IPS-18c (cell line): ENCODE data around the gene MRTFA.
"Not testable (repeated sequence)": the region's sequence is repeated elsewhere in the genome, so short reads cannot be mapped to it uniquely, and the experiment has no call there.

Experiments
- H3K4me3 ChIP-seq: 2 replicates; pipeline ENCODE4 v1.7.0; 2013; ENCODE audit warnings: low read depth, mild to moderate bottlenecking, low read length, moderate library complexity; ENCODE audit not compliant: insufficient read depth
- H3K9me3 ChIP-seq: one replicate; pipeline ENCODE4 v1.6.1; 2013; ENCODE audit warnings: mild to moderate bottlenecking, low read length, moderate library complexity; ENCODE audit not compliant: control insufficient read depth, insufficient read depth

MRTFA gene

DNA sequence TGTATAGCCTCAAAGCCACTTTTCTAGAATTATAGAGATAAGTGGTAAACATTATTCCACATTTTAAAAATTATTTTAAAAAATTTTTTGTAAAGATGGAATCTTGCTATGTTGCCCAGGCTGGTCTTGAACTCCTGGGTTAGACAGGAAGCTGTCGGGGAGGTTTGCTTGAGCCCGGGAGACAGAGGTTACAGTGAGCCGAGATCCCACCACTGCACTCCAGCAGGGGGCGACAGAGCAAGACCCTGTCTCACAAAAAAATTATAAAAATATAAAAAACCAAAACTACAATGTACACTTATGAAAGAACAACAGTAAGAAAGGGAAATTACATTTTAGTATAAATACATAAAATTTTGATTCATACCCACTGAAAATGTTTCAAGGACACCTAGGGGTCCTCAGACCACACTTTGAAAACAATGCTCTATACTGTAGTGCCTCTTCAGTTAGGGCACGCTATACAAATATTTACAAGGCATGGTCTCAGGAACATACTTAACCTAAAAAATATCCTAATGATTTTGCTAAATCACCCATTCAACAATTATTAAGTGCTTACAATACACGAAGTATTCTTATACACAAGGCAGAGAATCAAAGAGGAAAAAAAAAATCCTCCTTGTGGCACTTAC lies 111.2 kb downstream of the MRTFA start:
- H3K4me3 ChIP-seq = no peak overlapping the region
- no peaks in the 10 kb centered on the region for H3K9me3 ChIP-seq

DNA sequence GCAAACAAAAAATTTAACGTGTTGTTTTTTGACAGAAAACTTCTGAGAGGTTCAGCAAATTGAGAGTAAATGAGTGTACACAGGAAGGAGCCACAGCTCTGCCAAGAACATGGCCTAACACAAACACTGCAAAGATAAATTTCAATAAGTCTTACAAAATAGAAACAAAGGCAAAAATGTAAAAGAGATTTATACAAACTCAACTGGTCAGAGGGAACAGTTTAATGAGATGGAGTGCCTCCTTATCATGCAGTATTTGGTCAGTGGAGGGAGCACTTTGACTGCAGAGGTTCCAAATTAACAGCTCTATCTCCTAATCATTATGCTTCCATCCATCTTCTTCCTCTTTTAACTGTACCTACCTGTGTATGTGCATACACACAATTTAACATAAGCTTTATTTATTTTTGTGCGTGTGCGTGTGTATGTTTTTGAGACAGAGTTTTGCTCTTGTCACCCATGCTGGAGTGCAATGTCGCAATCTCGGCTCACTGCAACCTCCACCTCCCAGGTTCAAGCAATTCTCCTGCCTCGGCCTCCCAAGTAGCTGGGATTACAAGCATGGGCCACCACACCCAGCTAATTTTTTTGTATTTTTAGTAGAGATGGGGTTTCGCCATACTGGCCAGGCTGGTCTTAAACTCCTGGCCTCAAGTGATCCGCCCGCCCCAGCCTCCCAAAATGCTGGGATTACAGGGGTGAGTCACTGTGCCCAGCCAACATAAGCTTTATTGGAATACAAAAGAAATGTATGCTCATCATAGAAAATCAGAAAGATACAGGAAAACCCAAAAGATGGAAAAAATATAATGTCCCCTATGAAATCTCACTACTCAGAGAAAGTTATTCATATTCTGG lies 111.9 kb downstream of the MRTFA start:
- no peaks in the 10 kb centered on the region for H3K9me3 ChIP-seq
- H3K4me3 ChIP-seq = no peak overlapping the region

DNA sequence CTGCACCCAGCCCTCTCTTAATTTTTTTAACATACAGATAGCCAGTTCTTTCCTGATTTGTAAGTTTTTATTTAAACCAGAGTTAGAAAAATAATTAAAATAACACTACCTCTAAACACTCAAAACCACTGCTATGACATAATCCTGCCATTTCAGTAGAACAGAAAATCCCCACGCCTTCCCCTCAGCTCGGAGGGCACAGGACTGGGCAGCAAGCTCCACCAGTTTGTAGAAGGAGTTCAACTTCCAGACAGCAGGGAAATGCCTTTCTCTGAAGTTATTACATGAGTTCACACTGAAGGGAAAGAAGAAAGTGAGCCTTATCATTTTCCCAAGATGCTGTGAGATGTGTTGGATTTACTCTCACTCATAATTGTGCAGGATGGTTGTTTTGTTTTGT lies 114.4 kb downstream of the MRTFA start:
- Histone ChIP-seq H3K4me3 (no peak overlapping the region), H3K9me3 (no peaks in the 10 kb centered on the region)

DNA sequence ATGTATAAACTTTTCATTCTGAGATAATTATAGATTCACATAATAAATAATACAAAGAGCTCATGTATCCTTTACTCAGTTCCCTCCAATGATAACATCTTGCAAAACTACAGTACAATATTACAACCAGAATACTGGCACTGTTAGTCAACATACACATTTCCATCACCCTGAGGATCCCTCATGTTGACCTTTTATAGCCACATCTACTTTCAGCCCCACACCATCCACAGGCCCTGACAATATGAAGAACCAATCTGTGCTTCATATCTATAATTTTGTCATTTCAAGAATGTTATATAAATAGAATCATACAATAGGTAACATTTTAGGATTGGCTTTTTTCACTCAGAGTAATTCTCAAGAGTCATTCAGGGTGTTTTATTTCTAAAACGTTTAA lies 115.5 kb downstream of the MRTFA start:
- H3K4me3 ChIP-seq = no peak overlapping the region
- H3K9me3 ChIP-seq = no peaks in the 10 kb centered on the region

DNA sequence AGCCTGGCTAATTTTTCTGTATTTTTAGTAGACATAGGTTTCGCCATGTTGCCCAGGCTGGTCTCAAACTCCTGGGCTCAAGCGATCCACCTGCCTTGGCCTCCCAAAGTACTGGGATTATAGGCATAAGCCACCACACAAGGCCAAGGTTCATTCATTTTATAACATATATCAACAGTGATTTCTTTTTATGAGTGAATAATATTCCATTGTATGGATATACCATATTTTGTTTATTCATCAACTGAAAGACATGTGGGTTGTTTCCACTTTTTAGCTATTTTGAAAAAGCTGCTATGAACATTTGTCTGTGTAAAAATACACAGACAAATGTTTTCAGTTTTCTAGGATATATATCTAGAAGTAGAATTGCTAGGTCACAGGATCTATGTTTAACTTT lies 116.0 kb downstream of the MRTFA start:
- no peaks in the 10 kb centered on the region for H3K9me3 ChIP-seq
- H3K4me3 ChIP-seq = no peak overlapping the region

DNA sequence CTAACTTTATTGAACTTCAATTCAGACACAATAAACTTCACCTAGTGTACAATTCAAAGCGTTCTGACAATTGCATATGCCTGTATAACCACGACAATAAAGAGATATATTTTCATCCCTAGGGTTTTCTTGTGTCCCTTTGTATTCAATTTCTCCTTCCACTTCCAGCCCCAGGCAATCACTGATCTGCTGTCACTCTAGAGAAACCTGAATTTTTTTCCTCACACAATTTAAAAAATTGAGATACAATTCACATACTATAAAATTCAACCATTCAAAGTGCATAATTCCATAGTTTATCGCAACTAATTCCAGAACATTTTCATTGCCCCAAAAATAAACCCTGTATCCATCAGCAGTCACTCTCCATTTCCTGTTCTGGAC lies 116.6 kb downstream of the MRTFA start:
- Histone ChIP-seq H3K9me3 (no peaks in the 10 kb centered on the region), H3K4me3 (no peak overlapping the region)

DNA sequence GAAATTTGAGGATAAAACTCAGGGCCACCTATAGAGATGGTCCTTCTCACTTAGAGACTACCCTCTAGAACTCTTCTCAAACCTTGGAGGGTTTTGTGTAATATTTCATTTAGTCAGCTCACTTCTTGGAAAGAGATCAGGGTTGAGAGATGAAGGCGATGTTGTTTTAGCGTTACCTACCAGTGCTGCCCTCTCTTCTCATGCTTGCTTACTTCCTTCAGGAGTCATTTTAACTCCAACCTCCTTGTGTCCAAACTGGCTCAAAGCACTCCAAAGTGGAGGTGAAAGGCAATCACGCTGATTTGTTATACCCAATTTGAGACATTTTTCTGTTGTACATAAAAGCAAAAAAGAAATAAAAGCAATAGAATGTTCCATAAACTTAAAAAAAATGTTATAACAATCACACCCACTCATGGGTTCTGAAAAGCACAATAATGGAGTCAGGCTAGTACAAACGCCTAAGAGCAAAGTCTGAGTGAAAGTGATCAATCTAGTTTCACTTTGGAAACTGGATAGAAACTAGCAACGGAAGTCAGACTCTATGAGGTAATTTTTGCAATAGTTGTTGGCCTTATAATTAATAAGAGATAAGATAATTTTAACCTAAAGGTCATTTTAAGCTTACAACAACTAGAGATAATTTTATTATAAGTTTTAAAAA lies 117.1 kb downstream of the MRTFA start:
- H3K4me3 ChIP-seq = no peak overlapping the region

DNA sequence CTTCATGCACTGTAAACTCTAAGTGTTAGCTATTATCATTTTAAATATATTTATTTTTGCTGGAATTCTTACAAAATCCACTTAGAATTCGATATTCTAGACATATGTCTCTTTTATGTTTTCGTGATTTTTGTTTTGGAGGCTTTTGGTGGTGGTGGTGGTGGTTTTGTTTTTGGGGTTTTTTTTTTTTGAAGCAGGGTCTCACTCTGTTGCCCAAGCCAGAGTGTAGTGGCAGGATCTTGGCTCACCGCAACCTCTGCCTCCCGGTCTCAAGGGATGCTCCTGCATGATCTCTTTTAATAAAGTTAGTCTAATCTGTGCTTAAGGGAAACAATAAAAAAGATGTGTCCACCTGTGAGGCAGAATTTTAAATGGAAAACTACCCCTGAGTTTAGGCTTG lies 117.7 kb downstream of the MRTFA start:
- Histone ChIP-seq H3K4me3 (no peak overlapping the region), H3K9me3 (no peaks in the 10 kb centered on the region)

More for the DNA sequence above, 117.1 kb downstream of the MRTFA start:
- H3K9me3 ChIP-seq = no peaks in the 10 kb centered on the region

DNA sequence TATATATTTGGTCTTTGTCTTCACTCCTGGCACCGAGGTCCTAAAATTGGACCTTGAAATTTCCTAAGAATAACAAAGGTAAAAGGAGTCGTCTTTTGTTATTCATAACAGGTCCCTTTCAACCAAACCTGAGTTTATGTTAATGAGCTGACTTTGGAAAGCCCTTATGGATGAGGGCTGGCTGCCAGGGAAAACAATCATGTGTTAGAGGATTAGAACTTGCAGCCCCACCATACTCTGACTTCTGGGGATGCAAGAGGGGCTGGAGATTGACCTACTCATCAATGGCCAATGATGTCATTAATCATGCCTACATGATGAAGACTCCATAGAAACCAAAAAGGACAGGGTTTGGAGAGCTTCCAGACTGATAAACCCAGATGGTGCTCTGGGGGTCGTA lies 118.9 kb downstream of the MRTFA start:
- Histone ChIP-seq H3K9me3 (no peaks in the 10 kb centered on the region), H3K4me3 (no peak overlapping the region)

DNA sequence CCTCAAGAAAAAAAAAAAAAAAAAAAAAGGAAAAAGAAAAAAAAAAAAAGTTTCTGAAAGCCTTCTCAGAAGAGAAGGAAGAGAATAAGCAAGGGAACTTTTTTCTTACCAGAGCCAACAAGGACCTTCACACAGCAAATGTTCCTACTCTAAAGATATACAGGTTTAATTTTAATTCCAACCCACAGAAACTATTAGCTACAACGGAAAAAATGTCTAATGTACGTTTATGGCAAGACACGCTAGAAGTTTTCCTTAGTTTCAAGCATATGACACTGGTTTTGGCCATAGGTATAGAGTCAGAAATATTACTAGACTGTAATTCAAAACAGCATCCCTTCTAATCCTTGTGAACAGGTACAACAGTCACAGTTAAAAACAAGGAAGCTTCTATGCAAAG lies 120.1 kb downstream of the MRTFA start:
- no peak overlapping the region for H3K4me3 ChIP-seq
- H3K9me3 ChIP-seq = no peaks in the 10 kb centered on the region

DNA sequence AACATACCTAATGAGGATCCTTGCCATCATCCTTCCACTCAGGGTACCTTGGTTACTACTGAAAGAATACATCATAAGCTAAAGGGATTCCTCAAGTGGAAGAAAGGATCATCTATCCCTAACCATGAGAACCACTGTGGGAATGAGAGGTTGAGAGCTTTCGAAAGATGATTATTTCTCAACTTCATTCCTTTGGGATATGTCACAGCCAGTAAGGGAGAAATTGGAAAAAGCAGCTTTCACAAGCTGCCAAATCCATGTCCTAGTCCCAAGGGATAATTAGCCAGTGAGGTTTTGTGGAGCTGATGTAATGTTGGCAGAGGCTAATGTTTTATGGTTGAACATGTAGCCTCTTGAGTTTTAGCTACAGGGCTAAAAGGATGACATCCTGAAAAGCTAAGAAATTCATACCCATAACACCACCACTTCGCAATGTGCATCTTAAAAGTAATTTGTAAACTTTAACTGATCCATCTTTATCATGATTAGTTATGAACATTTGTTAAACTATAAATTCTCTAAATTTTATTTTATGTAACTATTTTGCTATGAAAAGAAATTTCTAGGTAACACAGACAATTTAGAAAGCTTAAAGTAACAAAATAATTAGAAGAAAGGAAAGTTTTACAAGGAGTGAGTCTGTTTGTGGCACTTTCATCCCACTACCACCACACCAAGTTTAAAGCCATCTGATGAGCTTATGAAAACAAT lies 123.9 kb downstream of the MRTFA start:
- Histone ChIP-seq H3K4me3 (no peak overlapping the region), H3K9me3 (no peaks in the 10 kb centered on the region)

DNA sequence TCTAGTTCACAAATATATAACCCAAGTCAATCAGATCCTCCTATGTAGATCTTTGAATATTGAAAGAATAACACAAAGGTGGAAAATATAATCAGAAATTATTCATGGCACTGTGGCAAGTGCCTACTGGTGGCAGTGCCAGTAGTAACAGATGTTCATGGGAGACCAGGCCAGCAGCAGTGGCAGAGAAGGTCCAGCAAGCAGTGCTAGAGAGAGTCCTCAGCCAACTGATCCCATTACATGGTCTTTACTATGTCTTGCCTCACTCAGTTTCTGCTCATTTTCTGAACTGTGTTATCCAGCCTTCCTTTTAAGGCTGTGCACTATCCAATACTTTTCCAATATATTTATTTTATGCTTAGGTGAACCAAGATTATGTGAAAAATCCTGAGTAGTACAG lies 124.9 kb downstream of the MRTFA start:
- Histone ChIP-seq H3K9me3 (no peaks in the 10 kb centered on the region), H3K4me3 (no peak overlapping the region)

DNA sequence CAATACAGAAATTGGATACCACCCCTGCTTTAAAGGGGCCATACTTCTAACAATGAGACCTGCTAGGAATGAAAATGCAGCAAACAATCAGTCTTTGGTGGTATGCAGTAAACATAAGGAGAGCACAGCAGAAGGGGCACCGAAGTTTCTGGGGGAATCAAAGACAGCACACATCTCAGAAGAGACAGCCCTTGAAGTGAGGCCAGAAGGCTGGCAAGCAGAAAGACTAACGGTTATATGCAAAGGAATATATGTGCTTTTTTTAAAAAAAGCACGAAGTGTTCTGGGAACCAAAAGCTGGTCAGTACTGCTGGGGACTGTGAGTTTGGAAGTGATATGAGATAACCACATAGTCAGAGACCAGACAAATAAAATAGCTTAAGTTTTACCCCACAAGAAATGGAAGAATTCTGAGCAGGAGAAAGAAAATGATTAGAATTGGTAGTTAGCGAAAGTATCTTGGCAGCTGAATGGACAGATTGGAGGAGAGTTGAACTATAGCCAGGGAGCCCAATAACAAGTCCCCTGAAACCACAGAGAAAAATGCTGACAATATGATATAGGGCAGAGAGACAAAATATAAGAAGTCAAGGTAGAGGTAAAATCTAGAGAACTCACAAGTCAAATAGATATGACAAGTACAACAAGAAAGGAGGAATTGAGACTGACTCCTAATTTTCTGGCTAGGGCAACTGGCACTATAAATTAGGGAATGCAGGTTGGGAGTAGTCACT lies 125.7 kb downstream of the MRTFA start:
- H3K4me3 ChIP-seq = no peak overlapping the region

DNA sequence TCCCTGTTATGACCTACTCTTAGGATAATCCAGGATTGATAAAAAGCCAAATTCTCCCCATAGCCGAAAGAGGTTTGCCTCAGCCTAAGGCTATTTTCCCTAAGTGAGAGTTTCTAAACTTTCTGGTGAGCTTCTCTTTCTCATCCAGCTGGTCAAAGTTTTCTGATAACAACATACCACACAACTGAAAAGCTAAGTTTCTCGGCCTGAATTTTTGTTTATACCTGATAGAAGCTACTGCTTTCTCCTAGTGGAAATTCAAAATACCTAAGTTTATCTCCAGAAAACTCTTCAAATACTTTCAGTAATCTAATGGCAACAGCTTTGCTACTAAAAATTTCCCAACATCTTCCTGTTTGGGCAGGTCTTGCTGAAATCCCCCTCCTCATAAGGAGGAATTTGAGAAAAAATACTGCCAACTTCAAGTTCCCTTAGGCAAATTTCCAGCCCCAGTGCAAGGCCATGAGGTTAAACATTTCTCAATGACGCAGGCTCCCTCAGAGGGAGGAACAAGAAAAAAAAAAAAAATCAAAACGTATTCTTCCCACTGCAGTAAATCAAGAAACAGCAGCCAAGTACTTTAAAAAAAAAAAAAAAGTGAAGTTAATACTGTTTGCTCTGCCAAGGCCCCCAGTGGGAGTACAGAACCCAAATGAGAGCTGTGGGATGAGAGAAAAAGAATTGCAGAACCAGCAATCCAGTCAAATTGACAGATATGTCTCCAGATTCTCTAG lies 127.0 kb downstream of the MRTFA start:
- H3K4me3 ChIP-seq = no peak overlapping the region
- H3K9me3 ChIP-seq = no peaks in the 10 kb centered on the region

More for the DNA sequence above, 125.7 kb downstream of the MRTFA start:
- H3K9me3 ChIP-seq = no peaks in the 10 kb centered on the region

DNA sequence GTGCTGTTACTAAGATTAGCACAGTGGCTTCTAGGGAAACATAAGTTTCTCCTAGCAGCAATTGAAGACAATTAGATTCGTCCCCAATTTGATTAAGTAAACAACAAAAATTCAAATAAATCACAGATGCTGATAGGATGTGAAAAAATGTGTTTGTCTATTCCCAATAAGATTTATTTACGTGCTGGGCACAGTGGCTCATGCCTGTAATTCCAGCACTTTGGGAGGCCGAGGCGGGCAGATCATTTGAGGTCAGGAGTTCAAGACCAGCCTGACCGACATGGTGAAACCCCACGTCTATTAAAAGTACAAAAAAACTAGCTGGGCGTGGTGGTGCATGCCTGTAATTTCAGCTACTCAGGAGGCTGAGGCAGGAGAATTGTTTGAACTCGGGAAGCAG lies 128.5 kb downstream of the MRTFA start:
- H3K4me3 ChIP-seq, H3K9me3 ChIP-seq: not testable (repeated sequence)

DNA sequence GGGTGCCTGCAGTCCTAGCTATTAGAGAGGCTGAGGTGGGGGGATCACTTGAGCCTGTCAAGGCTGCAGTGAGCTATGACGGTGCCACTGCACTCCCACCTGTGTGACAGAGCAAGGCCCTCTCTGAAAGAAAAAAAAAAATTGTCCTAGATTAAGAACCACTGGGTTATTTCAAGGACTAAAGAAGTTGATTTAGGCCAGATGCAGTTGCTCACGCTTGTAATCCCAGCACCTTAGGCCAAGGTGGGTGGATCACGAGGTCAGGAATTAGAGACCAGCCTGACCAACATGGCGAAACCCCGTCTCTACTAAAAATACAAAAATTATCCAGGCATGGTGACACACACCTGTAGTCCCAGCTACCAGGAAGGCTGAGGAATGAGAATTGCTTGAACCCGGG lies 129.0 kb downstream of the MRTFA start:
- no peak overlapping the region for H3K4me3 ChIP-seq
- no peaks in the 10 kb centered on the region for H3K9me3 ChIP-seq
